ENCODE results near the gene GIT2.

The GIT2 gene

DNA sequence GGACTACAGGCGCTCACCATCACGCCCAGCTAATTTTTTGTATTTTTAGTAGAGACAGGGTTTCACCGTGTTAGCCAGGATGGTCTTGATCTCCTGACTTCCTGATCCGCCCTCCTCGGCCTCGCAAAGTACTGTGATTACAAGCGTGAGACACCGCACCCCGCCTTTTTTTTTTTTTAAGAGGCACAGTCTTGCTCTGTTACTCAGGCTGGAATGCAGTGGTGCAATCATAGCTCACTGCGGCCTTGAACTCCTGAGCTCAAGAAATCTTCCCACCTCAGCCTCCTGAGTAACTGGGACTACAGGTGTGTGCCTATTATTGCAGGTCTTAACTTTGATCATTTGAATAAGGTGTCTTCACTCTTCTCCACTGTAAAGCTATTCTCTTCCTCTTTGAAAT is 110.6 kb downstream of the GIT2 start:
- CTCF ChIA-PET = interaction anchor here (0.6 kb wide), 1 partner anchor 19 kb away, joined by 3 read pairs; no protein-coding TSS in a partner anchor
- no peak for DNase-seq (ENCODE audit: extremely low spot score)
- POLR2A ChIA-PET = no interaction called here
- TF ChIP-seq L3MBTL2 (conservative IDR thresholded peaks at IDR 0.05) = no peak
- no peak for TF ChIP-seq SP1 (IDR thresholded peaks at IDR 0.05)

DNA sequence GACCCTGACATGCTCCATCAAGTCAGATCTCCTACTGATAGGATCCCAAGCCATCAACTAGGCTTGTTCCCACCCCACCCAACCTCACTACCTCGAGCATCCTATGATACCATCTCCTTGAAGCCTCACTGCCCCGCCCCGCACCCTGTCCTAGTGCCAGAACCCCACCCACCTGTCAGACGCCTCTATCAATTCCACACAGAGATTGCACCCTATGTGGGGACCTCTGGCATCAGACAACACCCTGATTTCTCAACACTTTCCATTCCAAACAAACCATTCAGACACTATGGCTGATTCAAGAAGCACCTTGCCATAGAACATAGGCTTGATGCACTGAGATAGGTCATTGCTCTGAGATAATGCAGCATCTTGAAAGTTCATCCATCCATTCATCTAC is 112.7 kb downstream of the GIT2 start:
- POLR2A ChIA-PET = no interaction called here
- CTCF ChIA-PET = no interaction called here
- TF ChIP-seq SUZ12 (IDR thresholded peaks at IDR 0.05) = no peak
- TF ChIP-seq, protein P1, sequence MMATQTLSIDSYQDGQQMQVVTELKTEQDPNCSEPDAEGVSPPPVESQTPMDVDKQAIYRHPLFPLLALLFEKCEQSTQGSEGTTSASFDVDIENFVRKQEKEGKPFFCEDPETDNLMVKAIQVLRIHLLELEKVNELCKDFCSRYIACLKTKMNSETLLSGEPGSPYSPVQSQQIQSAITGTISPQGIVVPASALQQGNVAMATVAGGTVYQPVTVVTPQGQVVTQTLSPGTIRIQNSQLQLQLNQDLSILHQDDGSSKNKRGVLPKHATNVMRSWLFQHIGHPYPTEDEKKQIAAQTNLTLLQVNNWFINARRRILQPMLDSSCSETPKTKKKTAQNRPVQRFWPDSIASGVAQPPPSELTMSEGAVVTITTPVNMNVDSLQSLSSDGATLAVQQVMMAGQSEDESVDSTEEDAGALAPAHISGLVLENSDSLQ (IDR thresholded peaks at IDR 0.05) = no peak
- no peak for TF ChIP-seq CTBP1 (IDR thresholded peaks at IDR 0.05; ENCODE audit: borderline replicate concordance)
- TF ChIP-seq FOXK2 (IDR thresholded peaks at IDR 0.05) = no peak
- TF ChIP-seq FOXM1 (IDR thresholded peaks at IDR 0.05; ENCODE audit: borderline replicate concordance) = no peak
- DNase-seq (ENCODE audit: extremely low spot score) = no peak

DNA sequence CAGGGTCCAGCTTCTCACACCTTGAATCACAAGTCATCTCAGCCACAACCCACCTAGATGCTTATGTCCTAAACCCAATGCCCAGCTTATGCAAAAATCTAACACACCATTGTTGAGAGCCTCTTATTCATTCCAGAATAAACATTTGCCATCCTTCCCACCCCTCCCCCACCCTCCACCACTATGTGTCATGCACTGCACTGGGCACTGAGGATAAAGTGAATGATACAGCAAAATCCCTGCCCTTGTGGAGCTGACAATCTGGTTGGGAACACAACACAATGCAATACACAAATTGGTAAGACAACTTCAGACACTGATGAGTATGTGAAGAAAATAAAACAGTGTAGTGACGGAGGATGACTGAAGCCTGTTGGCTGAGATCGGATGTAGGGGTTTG is 114.4 kb downstream of the GIT2 start:
- TF ChIP-seq ZNF384 (IDR thresholded peaks at IDR 0.05) = no peak
- no peak for TF ChIP-seq HDGF (IDR thresholded peaks at IDR 0.05; ENCODE audit: borderline replicate concordance)
- TF ChIP-seq FOXA1 (IDR thresholded peaks at IDR 0.05) = no peak
- TF ChIP-seq TARDBP (IDR thresholded peaks at IDR 0.05) = no peak
- TF ChIP-seq ARNT (IDR thresholded peaks at IDR 0.05) = no peak
- TF ChIP-seq CTBP1 (IDR thresholded peaks at IDR 0.05; ENCODE audit: borderline replicate concordance) = no peak
- no peak for TF ChIP-seq L3MBTL2 (conservative IDR thresholded peaks at IDR 0.05)
- no peak for TF ChIP-seq FOXK2 (IDR thresholded peaks at IDR 0.05)
- no peak for TF ChIP-seq SP1 (IDR thresholded peaks at IDR 0.05)
- TF ChIP-seq LEF1 (IDR thresholded peaks at IDR 0.05; ENCODE audit: borderline replicate concordance) = no peak
- TF ChIP-seq, protein P1 (IDR thresholded peaks at IDR 0.05) = no peak
- no peak for TF ChIP-seq FOXM1 (IDR thresholded peaks at IDR 0.05; ENCODE audit: borderline replicate concordance)
- TF ChIP-seq SUZ12 (IDR thresholded peaks at IDR 0.05) = no peak
- TF ChIP-seq ELF4 (IDR thresholded peaks at IDR 0.05) = no peak
- TF ChIP-seq NFRKB (IDR thresholded peaks at IDR 0.05) = no peak
- TF ChIP-seq BHLHE40 (IDR thresholded peaks at IDR 0.05; ENCODE audit: borderline replicate concordance) = no peak
- CTCF ChIA-PET = no interaction called here
- POLR2A ChIA-PET = no interaction called here
- DNase-seq (ENCODE audit: extremely low spot score) = no peak

DNA sequence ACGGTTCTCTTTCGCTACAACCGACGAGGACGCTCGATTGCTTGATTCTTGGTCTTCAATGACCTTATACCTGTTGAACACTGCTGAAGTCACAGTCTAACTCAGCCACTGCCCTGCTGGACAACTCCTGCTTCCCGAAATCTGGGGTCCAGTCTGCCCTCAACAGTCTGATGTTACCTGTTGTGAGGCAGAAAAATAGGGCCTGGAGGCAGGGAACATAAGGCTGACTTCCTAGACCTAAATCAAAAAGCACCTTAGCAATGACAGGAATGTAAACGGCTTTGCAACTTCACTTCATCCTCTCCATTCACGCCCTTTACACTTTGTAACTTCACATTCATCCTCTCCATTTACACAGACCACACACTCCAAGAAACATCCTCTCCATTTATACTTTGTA is 115.2 kb downstream of the GIT2 start:
- CTCF ChIA-PET = interaction anchor here (0.6 kb wide), 1 partner anchor 12 kb away, joined by 4 read pairs; no protein-coding TSS in a partner anchor
- TF ChIP-seq TARDBP (IDR thresholded peaks at IDR 0.05) = no peak
- no peak for TF ChIP-seq CTBP1 (IDR thresholded peaks at IDR 0.05; ENCODE audit: borderline replicate concordance)
- TF ChIP-seq HDGF (IDR thresholded peaks at IDR 0.05; ENCODE audit: borderline replicate concordance) = no peak
- TF ChIP-seq BHLHE40 (IDR thresholded peaks at IDR 0.05; ENCODE audit: borderline replicate concordance) = no peak
- no peak for TF ChIP-seq SUZ12 (IDR thresholded peaks at IDR 0.05)
- TF ChIP-seq ZNF384 (IDR thresholded peaks at IDR 0.05) = no peak
- TF ChIP-seq, protein P1 (IDR thresholded peaks at IDR 0.05) = no peak
- TF ChIP-seq FOXK2 (IDR thresholded peaks at IDR 0.05) = no peak
- TF ChIP-seq NFRKB (IDR thresholded peaks at IDR 0.05) = no peak
- TF ChIP-seq ARNT (IDR thresholded peaks at IDR 0.05) = no peak
- TF ChIP-seq L3MBTL2 (conservative IDR thresholded peaks at IDR 0.05) = no peak
- TF ChIP-seq ELF4 (IDR thresholded peaks at IDR 0.05) = no peak
- no peak for TF ChIP-seq LEF1 (IDR thresholded peaks at IDR 0.05; ENCODE audit: borderline replicate concordance)
- no peak for TF ChIP-seq FOXA1 (IDR thresholded peaks at IDR 0.05)
- TF ChIP-seq FOXM1 (IDR thresholded peaks at IDR 0.05; ENCODE audit: borderline replicate concordance) = no peak
- no peak for TF ChIP-seq SP1 (IDR thresholded peaks at IDR 0.05)
- DNase-seq (ENCODE audit: extremely low spot score) = no peak
- POLR2A ChIA-PET = no interaction called here

DNA sequence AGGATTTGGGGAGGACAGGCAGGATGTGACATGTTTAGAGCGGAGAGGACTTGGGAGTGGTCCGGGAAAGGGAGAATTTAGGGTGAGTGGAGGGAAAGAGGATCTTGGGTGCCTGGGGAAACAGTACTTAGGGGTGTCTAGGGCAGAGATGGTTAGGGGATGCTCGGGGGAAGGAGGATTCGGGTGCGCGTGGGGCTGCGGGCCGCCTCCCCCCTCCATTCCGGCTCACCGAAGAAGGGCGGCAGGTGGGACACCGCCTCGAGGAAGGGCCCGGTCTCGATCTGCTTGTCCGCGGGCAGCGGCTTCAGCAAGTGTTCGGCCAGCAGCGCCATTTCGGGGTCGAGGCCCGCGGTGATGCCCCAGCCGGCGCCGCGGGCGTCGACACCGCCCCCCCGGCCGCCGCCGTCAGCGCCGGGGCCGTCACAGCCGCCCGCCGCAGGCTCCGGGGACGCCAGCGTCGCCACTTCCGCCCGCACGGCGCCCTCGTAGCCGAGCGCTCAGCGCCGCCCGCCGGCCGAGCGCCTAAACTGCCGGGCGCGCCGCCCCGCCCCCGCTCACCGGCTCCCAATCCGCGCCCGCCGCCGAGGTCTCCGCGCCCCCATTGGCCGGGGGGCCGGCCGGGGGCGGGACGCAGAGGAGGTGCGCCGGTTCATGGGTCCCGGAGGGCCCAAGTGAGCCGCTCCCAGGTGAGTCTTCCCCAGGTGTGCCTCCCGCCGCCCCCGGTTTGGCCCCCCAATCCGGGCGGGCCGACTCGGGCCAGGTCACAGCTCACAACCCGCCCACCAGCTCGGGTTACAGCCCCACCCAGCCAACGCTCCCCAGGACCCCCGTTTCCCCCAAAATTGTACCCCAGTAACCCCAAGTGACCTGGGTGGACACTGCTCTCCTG is 115.9 kb downstream of the GIT2 start, which contains the start of gene GLTP:
Gene GLTP, minus strand, starts transcription at position 499 of the 889 bp plus-strand sequence. Its CDS starts 167 bp downstream, at position 332.
- POLR2A ChIA-PET = interaction anchor here (1.4 kb wide), 1 partner anchor 26 kb away, joined by 4 read pairs; no protein-coding TSS in a partner anchor
- peak; percentile 95 for DNase-seq (ENCODE audit: extremely low spot score)
- TF ChIP-seq TARDBP (IDR thresholded peaks at IDR 0.05) (no peak), ZNF384 (IDR thresholded peaks at IDR 0.05) (no peak), SUZ12 (IDR thresholded peaks at IDR 0.05) (no peak), ARNT (IDR thresholded peaks at IDR 0.05) (peak; percentile 62; the same call in 1 of the 2 replicates), FOXA1 (IDR thresholded peaks at IDR 0.05) (no peak), FOXK2 (IDR thresholded peaks at IDR 0.05) (no peak), ELF4 (IDR thresholded peaks at IDR 0.05) (no peak), CTBP1 (IDR thresholded peaks at IDR 0.05; ENCODE audit: borderline replicate concordance) (no peak), NFRKB (IDR thresholded peaks at IDR 0.05) (no peak), SP1 (IDR thresholded peaks at IDR 0.05) (no peak), L3MBTL2 (conservative IDR thresholded peaks at IDR 0.05) (0 out of 2 replicates have a peak, but pooled peaks have one; percentile 16), FOXM1 (IDR thresholded peaks at IDR 0.05; ENCODE audit: borderline replicate concordance) (peak; percentile 72)
- TF ChIP-seq, protein P1 (IDR thresholded peaks at IDR 0.05) = no peak
- CTCF ChIA-PET = no interaction called here

Measured in HEK293T (cell line).